DMS153 treated with DMSO at 0.1 percent for 48 hours (cell line): Measurements from ENCODE around the gene ZNF534.
"Not testable (repeated sequence)": the region's sequence is repeated elsewhere in the genome, so short reads cannot be mapped to it uniquely, and the experiment has no call there.

Source experiments
- DNase-seq: peaks from one replicate; lab custom pipeline; 2025; ENCODE audit not compliant: unreplicated experiment; lab: John Stamatoyannopoulos, UW

ZNF534 gene

GRCh38 chr19:52428937-52429336, at the start of gene ZNF534:
Gene ZNF534 (plus strand): TSS chr19:52429148. CDS start chr19:52431475, 2,327 bp downstream.
- no peak for DNase-seq

- no peak for DNase-seq
Observed at GRCh38 chr19:52391135-52391534, 37.8 kb upstream of the ZNF534 start.

- DNase-seq: peak; percentile 30
Observed at GRCh38 chr19:52397310-52398080, 31.5 kb upstream of the ZNF534 start, which contains the start of gene ZNF528. Gene ZNF528 (plus strand): TSS chr19:52397849. CDS start chr19:52402014, 4,165 bp downstream.

- DNase-seq: no peak
Observed at GRCh38 chr19:52398081-52398441, 30.9 kb upstream of the ZNF534 start.

- no peak for DNase-seq
Observed at GRCh38 chr19:52410276-52410675, 18.7 kb upstream of the ZNF534 start.

GRCh38 chr19:52415711-52416110, 13.2 kb upstream of the ZNF534 start:
- no peak for DNase-seq

GRCh38 chr19:52442179-52442578, 13.2 kb downstream of the ZNF534 start:
- DNase-seq: no peak

- DNase-seq: no peak
Observed at GRCh38 chr19:52444506-52444905, 15.6 kb downstream of the ZNF534 start.

GRCh38 chr19:52451241-52451640, 22.3 kb downstream of the ZNF534 start:
- no peak for DNase-seq

GRCh38 chr19:52453324-52454094, 24.6 kb downstream of the ZNF534 start, which contains the start of gene ZNF578:
Gene ZNF578 (plus strand): TSS chr19:52453553. CDS start chr19:52501846, 48,293 bp downstream.
- no peak for DNase-seq

- no peak for DNase-seq
Observed at GRCh38 chr19:52464798-52465470, 36.0 kb downstream of the ZNF534 start.

GRCh38 chr19:52473655-52474350, 44.9 kb downstream of the ZNF534 start:
- DNase-seq: no peak

- no peak for DNase-seq
Observed at GRCh38 chr19:52474351-52475127, 45.6 kb downstream of the ZNF534 start.

GRCh38 chr19:52484111-52484743, 55.3 kb downstream of the ZNF534 start:
- not testable (repeated sequence) for DNase-seq

- DNase-seq: not testable (repeated sequence)
Observed at GRCh38 chr19:52485064-52485463, 56.1 kb downstream of the ZNF534 start.

- not testable (repeated sequence) for DNase-seq
Observed at GRCh38 chr19:52485561-52486240, 56.8 kb downstream of the ZNF534 start.

GRCh38 chr19:52492201-52492993, 63.4 kb downstream of the ZNF534 start:
- DNase-seq: no peak

GRCh38 chr19:52492994-52493470, 64.1 kb downstream of the ZNF534 start:
- no peak for DNase-seq
